ENCODE data around the gene ESCO1. TPM values are rescaled to one million over a fixed set of nuclear protein-coding genes. Genes with fewer than 3 reads are reported as not detected.
"Not testable (repeated sequence)": the region's sequence is repeated elsewhere in the genome, so short reads cannot be mapped to it uniquely, and the experiment has no call there.

The ESCO1 gene, protein sequence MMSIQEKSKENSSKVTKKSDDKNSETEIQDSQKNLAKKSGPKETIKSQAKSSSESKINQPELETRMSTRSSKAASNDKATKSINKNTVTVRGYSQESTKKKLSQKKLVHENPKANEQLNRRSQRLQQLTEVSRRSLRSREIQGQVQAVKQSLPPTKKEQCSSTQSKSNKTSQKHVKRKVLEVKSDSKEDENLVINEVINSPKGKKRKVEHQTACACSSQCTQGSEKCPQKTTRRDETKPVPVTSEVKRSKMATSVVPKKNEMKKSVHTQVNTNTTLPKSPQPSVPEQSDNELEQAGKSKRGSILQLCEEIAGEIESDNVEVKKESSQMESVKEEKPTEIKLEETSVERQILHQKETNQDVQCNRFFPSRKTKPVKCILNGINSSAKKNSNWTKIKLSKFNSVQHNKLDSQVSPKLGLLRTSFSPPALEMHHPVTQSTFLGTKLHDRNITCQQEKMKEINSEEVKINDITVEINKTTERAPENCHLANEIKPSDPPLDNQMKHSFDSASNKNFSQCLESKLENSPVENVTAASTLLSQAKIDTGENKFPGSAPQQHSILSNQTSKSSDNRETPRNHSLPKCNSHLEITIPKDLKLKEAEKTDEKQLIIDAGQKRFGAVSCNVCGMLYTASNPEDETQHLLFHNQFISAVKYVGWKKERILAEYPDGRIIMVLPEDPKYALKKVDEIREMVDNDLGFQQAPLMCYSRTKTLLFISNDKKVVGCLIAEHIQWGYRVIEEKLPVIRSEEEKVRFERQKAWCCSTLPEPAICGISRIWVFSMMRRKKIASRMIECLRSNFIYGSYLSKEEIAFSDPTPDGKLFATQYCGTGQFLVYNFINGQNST
- polyA plus RNA-seq, result 10 to 100 TPM in 1 of 3 donors, 1 to 10 TPM in 2; 2.5 to 11.6 (median 3.5) TPM

DNA sequence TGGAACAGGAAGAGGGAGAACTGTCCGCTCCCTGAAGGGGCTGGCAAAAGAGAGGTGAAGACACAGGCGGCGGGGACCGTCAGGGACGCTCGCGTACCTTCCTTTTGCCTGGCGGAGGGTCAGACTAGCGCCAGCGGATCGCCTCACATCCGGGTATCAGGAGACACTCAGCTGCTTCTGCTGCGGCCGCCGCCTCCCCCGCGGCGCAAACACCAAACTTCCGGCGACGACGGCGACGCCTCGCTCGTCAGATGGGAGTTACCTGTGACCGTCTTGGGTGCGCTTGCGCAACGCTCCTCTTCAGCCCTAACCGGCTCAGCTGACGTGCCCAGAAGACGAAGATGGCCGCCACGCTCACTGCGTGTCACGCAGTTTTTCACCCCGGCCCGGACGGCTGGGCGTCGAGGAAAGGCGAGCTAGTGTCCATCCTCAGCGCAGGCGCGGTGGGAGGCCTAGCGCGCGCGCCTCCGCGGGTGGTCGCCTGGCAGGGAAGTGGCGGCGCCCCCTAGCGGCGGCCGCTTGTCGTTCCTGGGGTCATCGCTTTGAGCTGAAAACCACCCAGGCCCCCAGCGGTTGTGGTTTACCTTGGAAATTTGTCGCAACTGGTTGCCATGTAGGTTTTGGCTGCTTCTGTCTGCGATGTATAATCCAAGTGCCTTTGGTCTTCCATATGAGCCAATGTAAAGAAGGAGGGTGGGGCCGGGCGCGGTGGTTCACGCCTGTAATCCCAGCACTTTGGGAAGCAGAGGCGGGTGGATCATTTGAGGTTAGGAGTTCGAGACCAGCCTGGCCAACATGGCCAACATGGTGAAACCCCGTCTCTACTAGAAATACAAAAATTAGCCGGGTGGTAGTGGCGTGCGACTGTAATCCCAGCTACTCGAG lies at the start of gene ESCO1:
ESCO1 (minus strand) TSS at position 179 of the 885 bp plus-strand sequence. CDS start 25,861 bp downstream, outside the sequence.
- Mint-ChIP-seq H3K4me1 (peaks cover 31 to 33% of the 10 kb centered on the region in 2 donors), H3K27ac (peak within 1 kb of the TSS; percentile 97 to 99 (median 98)), H3K36me3 (no peaks in the 10 kb centered on the region), H3K9me3 (no peaks in the 10 kb centered on the region), H3K27me3 (ENCODE audit: low read depth in 3 of 3) (peaks cover 12 to 26% (median 17%) of the 10 kb centered on the region in 3 donors), H3K4me3 (peak within 1 kb of the TSS; percentile 92 to 99 (median 96))
- DNase-seq, result peak; percentile 98 to 99 (median 99)

DNA sequence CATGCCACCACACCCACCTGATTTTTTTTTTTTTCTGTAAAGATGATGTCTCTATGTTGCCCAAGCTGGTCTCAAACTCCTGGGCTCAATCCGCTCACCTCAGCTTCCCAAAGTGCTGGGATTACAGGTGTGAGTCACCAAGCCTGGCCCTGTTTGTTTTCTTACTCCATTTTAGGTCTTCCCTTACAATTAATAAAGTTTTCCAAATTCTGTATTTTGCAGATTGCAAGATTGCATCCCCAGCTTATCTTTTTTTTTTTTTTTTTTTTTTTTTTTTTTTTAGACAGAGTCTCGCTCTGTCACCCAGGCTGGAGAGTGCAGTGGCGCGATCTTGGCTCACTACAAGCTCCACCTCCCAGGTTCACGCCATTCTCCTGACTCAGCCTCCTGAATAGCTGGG lies 39.9 kb upstream of the ESCO1 start:
- H3K27ac Mint-ChIP-seq, result not testable (repeated sequence)

DNA sequence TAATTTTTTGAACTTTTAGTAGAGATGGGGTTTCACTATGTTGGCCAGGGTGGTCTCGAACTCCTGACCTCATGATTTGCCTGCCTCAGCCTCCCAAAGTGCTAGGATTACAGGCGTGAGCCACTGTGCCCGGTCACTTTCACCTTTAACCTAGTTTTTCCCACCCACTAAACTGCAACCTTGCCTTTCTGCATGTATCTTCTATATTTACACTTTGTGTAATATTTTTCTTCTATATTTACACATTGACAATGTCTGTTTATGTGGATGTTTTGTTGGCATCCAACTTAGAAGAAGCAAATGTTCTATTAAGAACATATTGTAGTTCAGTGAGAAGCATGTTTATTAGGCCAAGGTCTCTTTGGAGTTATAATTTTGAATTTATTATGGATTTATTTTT lies 38.3 kb upstream of the ESCO1 start:
- Mint-ChIP-seq H3K36me3 (peaks cover 0 to 4% (median 0%) of the 10 kb centered on the region in 3 donors), H3K4me3 (no peak overlapping the region), H3K4me1 (peaks cover 0 to 1% of the 10 kb centered on the region in 2 donors), H3K27me3 (ENCODE audit: low read depth in 3 of 3) (peaks cover 0 to 3% (median 0%) of the 10 kb centered on the region in 3 donors), H3K9me3 (no peaks in the 10 kb centered on the region), H3K27ac (peak overlapping the region in 2 of 6 donors; percentile 56 to 83)
- no peak for DNase-seq

More for the DNA sequence above, 39.9 kb upstream of the ESCO1 start:
- not testable (repeated sequence) for H3K4me3 Mint-ChIP-seq; H3K4me1 Mint-ChIP-seq; DNase-seq; H3K9me3 Mint-ChIP-seq; H3K36me3 Mint-ChIP-seq; H3K27me3 Mint-ChIP-seq (ENCODE audit: low read depth in 3 of 3)

DNA sequence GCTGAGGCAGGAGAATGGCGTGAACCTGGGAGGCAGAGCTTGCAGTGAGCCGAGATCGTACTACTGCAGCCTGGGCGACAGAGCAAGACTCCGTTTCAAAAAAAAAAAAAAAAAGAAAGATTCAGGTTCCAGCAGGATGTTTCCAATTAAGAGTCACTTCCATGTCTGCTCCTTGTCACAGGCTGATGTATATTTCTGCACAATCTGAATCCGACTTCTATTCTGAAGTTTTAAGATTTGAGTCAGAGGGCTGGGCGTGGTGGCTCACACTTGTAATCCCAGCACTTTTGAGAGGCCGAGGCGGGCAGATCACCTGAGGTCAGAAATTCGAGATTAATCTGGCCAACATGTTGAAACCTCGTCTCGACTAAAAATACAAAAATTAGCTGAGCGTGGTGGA lies 36.3 kb upstream of the ESCO1 start:
- H3K27ac Mint-ChIP-seq, result no peak overlapping the region
- peaks cover 0 to 1% of the 10 kb centered on the region in 2 donors for H3K4me1 Mint-ChIP-seq
- peaks cover 0 to 3% (median 0%) of the 10 kb centered on the region in 3 donors for H3K27me3 Mint-ChIP-seq (ENCODE audit: low read depth in 3 of 3)
- H3K36me3 Mint-ChIP-seq, result peaks cover 0 to under 1% (median 0%) of the 10 kb centered on the region in 3 donors
- no peak for DNase-seq
- no peaks in the 10 kb centered on the region for H3K9me3 Mint-ChIP-seq
- no peak overlapping the region for H3K4me3 Mint-ChIP-seq

DNA sequence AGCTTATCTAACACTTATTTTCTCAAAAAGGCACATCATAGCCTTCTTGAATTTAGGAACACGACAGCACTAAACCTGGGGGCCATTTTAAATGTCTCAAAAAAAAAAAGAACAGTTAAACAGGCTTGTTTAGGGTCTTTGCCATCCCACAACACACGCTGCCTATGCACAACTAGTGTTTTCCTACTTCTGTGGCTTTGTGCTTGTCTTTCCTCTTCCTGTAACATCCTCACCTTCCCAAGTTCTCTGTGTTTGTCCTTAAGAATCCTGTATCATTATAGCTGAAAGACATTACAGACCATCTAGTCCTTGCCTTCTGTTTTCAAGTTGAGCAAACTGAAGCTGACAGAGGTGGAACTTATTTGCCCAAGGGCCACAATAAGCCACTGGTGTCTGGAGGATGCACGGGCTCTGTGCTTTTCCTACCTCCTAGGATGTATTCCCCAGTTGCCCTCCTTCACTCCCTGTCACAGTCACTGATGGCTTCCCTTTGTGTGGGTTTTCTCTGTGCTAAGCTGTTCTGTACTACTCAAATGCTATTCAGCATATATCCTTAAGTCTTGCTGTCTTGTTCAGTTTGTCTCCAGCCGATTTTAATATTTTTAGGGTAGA lies 34.2 kb upstream of the ESCO1 start:
- no peak for DNase-seq
- Mint-ChIP-seq H3K4me1 (peaks cover 0 to 1% of the 10 kb centered on the region in 2 donors), H3K27ac (peak overlapping the region in 5 of 6 donors; percentile 1 to 70 (median 49)), H3K36me3 (peaks cover 0 to 7% (median 0%) of the 10 kb centered on the region in 3 donors), H3K4me3 (no peak overlapping the region), H3K27me3 (ENCODE audit: low read depth in 3 of 3) (peaks cover 0 to 3% (median 0%) of the 10 kb centered on the region in 3 donors), H3K9me3 (no peaks in the 10 kb centered on the region)

DNA sequence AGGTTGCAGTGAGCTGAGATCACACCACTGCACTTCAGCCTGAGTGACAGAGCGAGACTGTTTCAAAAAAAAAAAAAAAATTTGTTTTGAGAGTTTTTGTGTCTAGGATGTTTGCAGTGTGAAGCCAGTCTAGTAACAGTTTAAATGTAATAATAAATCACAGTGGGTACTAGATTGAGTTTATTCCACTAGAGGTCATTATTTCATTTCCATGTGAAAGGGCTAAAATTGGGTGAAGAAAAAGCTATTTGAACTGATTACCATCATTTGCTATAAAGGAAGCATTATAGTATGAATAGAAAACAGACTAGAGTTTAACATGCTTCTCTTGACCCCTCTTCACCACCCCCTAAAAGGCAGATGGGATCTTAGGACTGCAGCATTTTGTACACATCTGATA lies 31.9 kb upstream of the ESCO1 start:
- Mint-ChIP-seq H3K4me1 (peaks cover 9 to 18% of the 10 kb centered on the region in 2 donors), H3K27ac (no peak overlapping the region), H3K4me3 (no peak overlapping the region)

DNA sequence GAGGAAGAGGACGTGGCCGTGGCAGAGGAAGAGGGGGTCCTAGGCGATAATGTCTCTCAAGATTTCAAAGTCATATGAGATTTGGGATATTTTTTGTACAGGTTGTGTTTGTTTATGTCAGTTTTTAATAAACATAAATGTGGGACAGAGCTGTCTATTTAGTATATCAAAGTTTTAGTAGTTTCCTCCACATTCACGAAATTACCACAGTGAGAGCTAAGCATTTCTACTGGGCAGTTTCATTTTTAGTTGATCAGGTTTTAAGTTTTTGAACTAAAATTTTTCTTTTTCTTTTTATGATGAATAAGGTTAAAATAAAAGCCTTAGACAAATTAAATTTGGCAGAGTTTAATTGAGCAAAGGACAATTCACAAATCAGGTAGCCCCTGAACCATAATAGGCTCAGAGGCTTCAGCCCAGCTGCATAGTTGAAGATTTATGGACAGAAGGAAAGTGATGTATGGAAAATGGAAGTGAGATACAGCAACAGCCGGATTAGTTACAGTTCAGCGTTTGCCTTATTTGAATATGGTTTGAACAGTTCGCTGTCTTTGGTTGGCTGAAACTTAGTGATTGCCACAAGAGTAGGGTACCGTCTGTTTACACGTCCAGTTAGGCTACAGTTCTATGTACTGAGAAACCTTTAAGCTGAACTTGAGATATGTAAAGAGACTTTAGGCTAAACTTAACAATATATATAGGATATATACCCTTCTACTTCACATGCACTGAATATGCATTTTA lies 28.8 kb upstream of the ESCO1 start:
- Mint-ChIP-seq H3K27me3 (ENCODE audit: low read depth in 3 of 3) (no peaks in the 10 kb centered on the region), H3K4me1 (peaks cover 8 to 24% of the 10 kb centered on the region in 2 donors), H3K27ac (peak overlapping the region; percentile 2 to 71 (median 66)), H3K36me3 (peaks cover 6 to 27% (median 15%) of the 10 kb centered on the region in 3 donors), H3K9me3 (no peaks in the 10 kb centered on the region), H3K4me3 (peak overlapping the region in 1 of 5 donors; percentile 39)
- no peak for DNase-seq

More for the DNA sequence above, 31.9 kb upstream of the ESCO1 start:
- H3K27me3 Mint-ChIP-seq (ENCODE audit: low read depth in 3 of 3), result peaks cover 0 to 3% (median 0%) of the 10 kb centered on the region in 3 donors
- DNase-seq, result no peak
- no peaks in the 10 kb centered on the region for H3K9me3 Mint-ChIP-seq
- H3K36me3 Mint-ChIP-seq, result peaks cover 0 to 20% (median 9%) of the 10 kb centered on the region in 3 donors

DNA sequence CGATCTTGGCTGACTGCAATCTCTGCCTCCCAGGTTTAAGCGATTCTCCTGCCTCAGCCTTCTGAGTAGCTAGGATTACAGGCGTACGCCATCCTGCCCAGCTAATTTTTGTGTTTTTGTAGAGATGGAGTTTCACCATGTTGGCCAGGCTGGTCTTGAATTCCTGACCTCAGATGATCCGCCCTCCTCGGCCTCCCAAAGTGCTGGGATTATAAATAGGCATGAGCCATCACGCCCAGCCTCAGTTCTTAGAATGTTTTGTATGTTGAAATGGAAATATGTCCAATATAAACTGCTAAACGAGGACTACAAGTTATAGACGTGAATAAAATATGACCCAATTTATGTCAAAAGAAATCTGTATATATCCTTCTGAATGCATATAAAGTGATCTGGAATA lies 21.1 kb upstream of the ESCO1 start:
- H3K9me3 Mint-ChIP-seq; H3K4me3 Mint-ChIP-seq; H3K27me3 Mint-ChIP-seq (ENCODE audit: low read depth in 3 of 3); DNase-seq; H3K27ac Mint-ChIP-seq: not testable (repeated sequence)
- H3K4me1 Mint-ChIP-seq, result peaks cover 11 to 42% of the 10 kb centered on the region in 2 donors
- H3K36me3 Mint-ChIP-seq, result peaks cover 10 to 17% (median 16%) of the 10 kb centered on the region in 3 donors

DNA sequence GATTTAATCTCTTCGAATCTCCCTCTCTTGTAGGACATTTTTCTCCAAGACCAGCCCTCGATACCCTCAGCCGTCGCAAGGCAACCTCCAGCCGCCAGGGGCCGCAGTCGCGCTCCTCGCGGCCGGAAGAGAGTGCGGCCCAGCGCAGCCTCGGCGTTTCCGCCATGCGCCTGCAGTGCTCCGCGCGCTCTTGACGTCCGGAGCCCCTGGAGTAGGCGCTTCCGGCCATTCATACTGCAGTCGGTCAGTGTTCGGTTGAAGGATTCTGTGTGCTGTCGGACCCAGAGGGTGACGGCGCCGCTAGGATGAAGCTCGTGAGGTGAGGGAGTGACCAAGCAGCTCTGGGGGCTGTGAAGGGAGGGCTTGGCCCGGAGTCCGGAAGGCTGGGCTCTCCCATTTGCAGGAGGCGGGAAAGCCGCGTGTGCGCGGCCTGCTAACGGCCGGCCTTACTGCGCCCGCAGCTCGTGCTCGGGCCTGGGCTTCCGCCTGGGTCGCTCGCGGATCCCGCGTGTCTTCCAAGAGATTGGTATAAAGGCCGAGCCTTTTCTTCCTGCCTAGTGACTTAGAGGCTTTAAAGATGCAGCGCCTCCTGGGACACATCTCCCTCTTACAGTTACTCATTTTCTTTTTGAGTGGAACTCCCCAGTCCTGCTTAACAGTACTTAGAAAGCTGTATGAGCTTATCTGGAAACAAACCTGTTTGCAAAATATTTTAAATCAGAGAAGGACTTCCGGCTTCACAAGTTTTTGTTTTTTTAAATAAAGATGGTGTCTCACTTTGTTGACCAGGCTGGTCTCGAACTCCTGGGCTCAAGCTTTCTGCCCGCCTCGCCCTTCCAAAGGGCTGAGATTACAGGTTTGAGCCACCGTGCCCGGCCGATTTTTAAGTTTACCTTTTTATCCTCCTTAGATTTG lies 11.9 kb upstream of the ESCO1 start, which contains the start of gene SNRPD1:
SNRPD1 (plus strand) TSS at position 190 of the 915 bp plus-strand sequence; CDS start at position 306, 116 bp downstream.
- H3K27ac Mint-ChIP-seq, result peak within 1 kb of the TSS; percentile 95 to 99 (median 98)
- peaks cover 38 to 49% of the 10 kb centered on the region in 2 donors for H3K4me1 Mint-ChIP-seq
- DNase-seq, result peak; percentile 85 to 86 (median 85)
- H3K4me3 Mint-ChIP-seq, result peak within 1 kb of the TSS; percentile 93 to 100 (median 99)
- H3K27me3 Mint-ChIP-seq (ENCODE audit: low read depth in 3 of 3), result peaks cover 6 to 8% (median 7%) of the 10 kb centered on the region in 3 donors
- no peaks in the 10 kb centered on the region for H3K9me3 Mint-ChIP-seq
- H3K36me3 Mint-ChIP-seq, result peaks cover 0 to 7% (median 4%) of the 10 kb centered on the region in 3 donors

DNA sequence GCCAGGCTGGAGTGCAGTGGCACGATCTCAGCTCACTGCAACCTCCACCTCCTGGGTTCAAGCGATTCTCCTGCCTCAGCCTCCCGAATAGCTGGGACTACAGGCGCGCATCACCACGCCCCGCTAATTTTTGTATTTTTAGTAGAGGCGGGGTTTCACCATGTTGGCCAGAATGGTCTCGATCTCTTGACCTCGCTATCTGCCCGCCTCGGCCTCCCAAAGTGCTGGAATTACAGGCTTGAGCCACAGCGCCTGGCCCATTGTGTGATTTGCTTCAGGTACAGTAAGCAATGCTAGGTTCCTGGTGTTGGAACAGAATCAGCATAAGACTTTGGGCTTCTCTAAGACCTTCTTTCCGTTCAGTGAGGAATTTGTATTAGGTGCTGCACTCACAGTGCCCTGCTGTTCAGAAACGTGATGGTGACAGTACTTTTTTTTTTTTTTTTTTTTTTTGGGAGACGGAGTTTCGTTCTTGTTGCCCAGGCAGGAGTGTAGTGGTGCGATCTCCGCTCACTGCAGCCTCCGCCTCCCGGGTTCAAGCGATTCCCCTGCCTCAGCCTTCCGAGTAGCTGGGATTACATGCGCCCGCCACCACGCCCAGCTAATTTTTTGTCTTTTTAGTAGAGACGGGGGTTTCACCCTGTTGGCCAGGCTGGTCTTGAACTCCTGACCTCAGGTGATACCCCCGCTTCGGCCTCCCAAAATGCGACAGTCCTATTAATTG lies 11.1 kb upstream of the ESCO1 start:
- H3K9me3 Mint-ChIP-seq; DNase-seq; H3K36me3 Mint-ChIP-seq; H3K27me3 Mint-ChIP-seq (ENCODE audit: low read depth in 3 of 3): not testable (repeated sequence)
- H3K27ac Mint-ChIP-seq, result peak overlapping the region; percentile 95 to 99 (median 98)
- H3K4me1 Mint-ChIP-seq, result peaks cover 32 to 44% of the 10 kb centered on the region in 2 donors
- H3K4me3 Mint-ChIP-seq, result peak overlapping the region; percentile 93 to 100 (median 99)

DNA sequence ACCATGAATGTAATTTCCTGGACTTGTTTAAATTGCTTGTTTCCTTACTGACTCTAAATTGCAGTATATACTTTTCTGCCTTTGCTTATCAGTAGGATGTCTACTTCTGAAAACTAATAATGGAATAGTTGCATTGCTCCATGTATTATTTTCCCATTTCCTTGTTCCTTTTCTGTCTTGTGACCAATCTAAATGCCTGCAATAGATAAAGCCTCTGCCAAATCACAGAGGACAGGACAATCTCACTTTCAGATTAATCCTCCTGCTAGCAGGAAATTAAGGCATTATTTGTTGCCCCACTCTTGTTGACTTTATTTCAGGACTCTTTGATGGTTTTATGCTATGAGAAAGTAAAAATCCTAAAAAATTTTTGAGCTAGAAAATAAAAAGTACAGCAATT lies 4.7 kb upstream of the ESCO1 start:
- Mint-ChIP-seq H3K9me3 (no peaks in the 10 kb centered on the region), H3K27ac (peak overlapping the region in 1 of 6 donors; percentile 40), H3K4me1 (peaks cover 0 to 9% of the 10 kb centered on the region in 2 donors), H3K36me3 (no peaks in the 10 kb centered on the region), H3K4me3 (no peak overlapping the region), H3K27me3 (ENCODE audit: low read depth in 3 of 3) (peaks cover 10 to 18% (median 13%) of the 10 kb centered on the region in 3 donors)
- DNase-seq, result no peak
